HCT116 (cell line): ENCODE data around the gene DMD. TPM values are rescaled to one million over a fixed set of nuclear protein-coding genes. Genes with fewer than 3 reads are reported as not detected.

Experiments used
- ATAC-seq: fragments of 200-7000 bp; cut with Tn5 transposase; 2 replicates; pipeline ENCODE4 v1.9.1; 2020; ENCODE audit warnings: mild to moderate bottlenecking, moderate library complexity
- BruUV-seq: library from RNA; stranded (reverse); fragments of 400-500 nt; replicated peaks from 2 replicates; lab custom pipeline; 2021; lab: Mats Ljungman, UMichigan
- CTCF ChIA-PET: fragments of 300-600 bp; sonication (Branson Sonifier 250); formaldehyde crosslinking; loops from one replicate; lab custom pipeline; 2021; ENCODE audit warnings: antibody characterized with exemption; lab: Charles Lee
- POLR2A ChIA-PET: fragments of 300-600, 350-600 bp; sonication (Branson Sonifier 250); formaldehyde crosslinking; loops from one replicate; lab custom pipeline; 2021; ENCODE audit warnings: antibody characterized with exemption; lab: Charles Lee
- RAD21 ChIA-PET, 2 experiments: fragments of 300-600 bp; sonication (Branson Sonifier 250); formaldehyde crosslinking; loops; one replicate each; lab custom pipeline; 2023; ENCODE audit warnings: low total read pairs in 2 of 2; ENCODE audit not compliant: uncharacterized antibody in 2 of 2, unreplicated experiment in 2 of 2, low non-redundant PET in 1 of 2; lab: Charles Lee
- DNase-seq: peaks from one replicate; pipeline ENCODE4 v3.0.0-alpha.2; 2010; ENCODE audit warnings: low read depth, low spot score
- H2AFZ ChIP-seq: fragments of 200-600 bp; shearing (Covaris generic), sonication (generic); 2 replicates; pipeline ENCODE4 v1.6.1; 2017; ENCODE audit warnings: low read depth, mixed run types, mixed read lengths, antibody characterized with exemption, low read length; ENCODE audit not compliant: poor library complexity, severe bottlenecking
- H3K27ac ChIP-seq: 2 replicates; pipeline ENCODE4 v1.5.1; 2012; ENCODE audit warnings: low read depth, low read length
- H3K27me3 ChIP-seq: fragments of 200-600 bp; sonication (generic); 2 replicates; pipeline ENCODE4 v1.6.1; 2016; ENCODE audit warnings: mixed run types, low read length, mixed read lengths; ENCODE audit not compliant: insufficient read depth
- H3K36me3 ChIP-seq, 2 experiments: fragments of 200-500 bp in 1 of 2; fragments of 200-600 bp in 1 of 2; sonication (Bioruptor generic) in 1 of 2; sonication (generic) in 1 of 2; 2 replicates each; pipeline versions ENCODE4 v1.5.1 to v1.6.1; 2014 to 2016; ENCODE audit warnings: low read length in 2 of 2, inconsistent platforms in 1 of 2, mixed read lengths in 1 of 2, mixed run types in 1 of 2; ENCODE audit not compliant: insufficient read depth in 2 of 2, control insufficient read depth in 1 of 2
- H3K4me1 ChIP-seq, 2 experiments: fragments of 200-600 bp in 1 of 2; sonication (generic) in 1 of 2; 2 replicates each; pipeline versions ENCODE4 v1.5.1 to v1.6.1; 2012 to 2017; ENCODE audit warnings: low read length in 2 of 2, inconsistent platforms in 1 of 2, mild to moderate bottlenecking in 1 of 2, mixed read lengths in 1 of 2, mixed run types in 1 of 2, moderate library complexity in 1 of 2; ENCODE audit not compliant: insufficient read depth in 2 of 2, control insufficient read depth in 1 of 2
- H3K4me2 ChIP-seq: fragments of 200-600 bp; sonication (generic); 2 replicates; pipeline ENCODE4 v1.6.1; 2017; ENCODE audit warnings: mixed run types, low read length, mixed read lengths
- H3K4me3 ChIP-seq, 2 experiments: fragments of 200-600 bp in 1 of 2; sonication (generic) in 1 of 2; replicated peaks in 1 of 2; 2 replicates each; pipeline ENCODE4 v1.5.1; 2011 to 2016; ENCODE audit warnings: low read length in 2 of 2, control low read depth in 1 of 2, low read depth in 1 of 2, mild to moderate bottlenecking in 1 of 2, mixed read lengths in 1 of 2, mixed run types in 1 of 2
- H3K79me2 ChIP-seq: fragments of 200-600 bp; sonication (generic); 2 replicates; pipeline ENCODE4 v1.6.1; 2017; ENCODE audit warnings: mild to moderate bottlenecking, mixed run types, low read length, moderate library complexity, mixed read lengths; ENCODE audit not compliant: insufficient read depth
- H3K9ac ChIP-seq: fragments of 200-600 bp; sonication (generic); 2 replicates; pipeline ENCODE4 v1.6.1; 2016; ENCODE audit warnings: low read length, mixed read lengths
- H3K9me2 ChIP-seq: fragments of 200-600 bp; sonication (generic), shearing (Covaris generic); 2 replicates; pipeline ENCODE4 v1.6.1; 2017; ENCODE audit warnings: mixed run types, mild to moderate bottlenecking, moderate library complexity; ENCODE audit not compliant: insufficient read depth
- H3K9me3 ChIP-seq, 2 experiments: fragments of 200-500 bp in 1 of 2; fragments of 200-600 bp in 1 of 2; sonication (Bioruptor generic) in 1 of 2; sonication (generic) in 1 of 2; 2 replicates each; pipeline ENCODE4 v1.6.1; 2014 to 2017; ENCODE audit warnings: low read length in 2 of 2, mixed read lengths in 2 of 2, inconsistent platforms in 1 of 2, low read depth in 1 of 2, mild to moderate bottlenecking in 1 of 2, mixed run types in 1 of 2, moderate library complexity in 1 of 2; ENCODE audit not compliant: control insufficient read depth in 1 of 2, insufficient read depth in 1 of 2
- H4K20me1 ChIP-seq: fragments of 200-600 bp; sonication (generic), shearing (Covaris generic); 2 replicates; pipeline ENCODE4 v1.6.1; 2017; ENCODE audit warnings: mixed run types, mild to moderate bottlenecking, moderate library complexity; ENCODE audit not compliant: insufficient read depth
- CEBPB ChIP-seq: IDR thresholded peaks from 2 replicates; pipeline ENCODE4 v1.6.1; 2012; ENCODE audit warnings: low read depth
- EGR1 ChIP-seq: IDR thresholded peaks from 2 replicates; pipeline ENCODE4 v1.6.1; 2012; ENCODE audit warnings: low read depth
- FOSL1 ChIP-seq: IDR thresholded peaks from 2 replicates; pipeline ENCODE4 v1.6.1; 2012; ENCODE audit warnings: low read depth
- RAD21 ChIP-seq: IDR thresholded peaks from 2 replicates; pipeline ENCODE4 v1.6.1; 2012; ENCODE audit warnings: low read depth, mild to moderate bottlenecking
- SIN3A ChIP-seq: IDR thresholded peaks from 2 replicates; pipeline ENCODE4 v1.6.1; 2012; ENCODE audit warnings: low read depth
- SRF ChIP-seq: IDR thresholded peaks from 2 replicates; pipeline ENCODE4 v1.6.1; 2012; ENCODE audit warnings: low read depth
- TCF7L2 ChIP-seq: IDR thresholded peaks from 2 replicates; pipeline ENCODE4 v1.7.0; 2011; ENCODE audit warnings: borderline replicate concordance, inconsistent platforms; ENCODE audit not compliant: insufficient read depth, insufficient read length; ENCODE audit errors: extremely low read depth
- ZNF274 ChIP-seq: fragments of 200-500 bp; sonication (Bioruptor generic); IDR thresholded peaks from 2 replicates; pipeline ENCODE4 v1.6.1; 2014; ENCODE audit warnings: mild to moderate bottlenecking, low read depth, low read length, inconsistent platforms
- intact Hi-C: fragments of 100-400 bp; cut with micrococcal nuclease; formaldehyde crosslinking; loops from 2 replicates; pipeline ENCODE4 v1.10.0; 2022
- total RNA-seq: library from RNA; stranded (reverse); gene quantifications from one replicate; pipeline ENCODE4 v1.2.1, GENCODE V29; 2021; ENCODE audit not compliant: unreplicated experiment
- TF ChIP-seq, protein P1 (sequence below): IDR thresholded peaks from 2 replicates; pipeline ENCODE4 v1.6.1; 2012; ENCODE audit warnings: low read depth
- TF ChIP-seq, protein P2 (sequence below): IDR thresholded peaks from 2 replicates; pipeline ENCODE4 v1.6.1; 2011; ENCODE audit warnings: mild to moderate bottlenecking, low read length, moderate library complexity; ENCODE audit not compliant: insufficient replicate concordance; ENCODE audit errors: extremely low read depth

The DMD gene
- total RNA-seq, 1 experiment from 2014 or later: 0.05 TPM

DNA sequence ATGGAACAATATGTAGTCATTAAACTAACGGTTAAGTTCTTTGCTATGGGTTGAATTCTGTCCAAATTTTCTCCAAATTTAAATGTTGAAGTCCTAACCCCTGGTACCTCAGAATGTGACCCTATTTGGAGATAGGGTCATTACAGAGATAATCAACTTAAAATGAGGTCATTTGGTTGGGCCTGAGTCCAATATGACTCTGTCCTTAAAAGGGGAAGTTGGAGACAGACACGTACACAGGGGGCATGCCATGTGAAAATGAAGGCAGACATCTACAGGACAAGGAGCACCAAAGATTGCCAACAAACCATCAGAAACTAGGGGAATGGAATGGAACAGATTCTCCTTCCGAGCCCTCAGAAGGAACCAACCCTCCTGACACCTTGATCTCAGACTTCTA is 1647.6 kb downstream of the DMD start:
- Histone ChIP-seq H3K36me3 (no peaks in the 10 kb centered on the region), H3K9me3 (no peaks in the 10 kb centered on the region), H3K4me3 (no peak overlapping the region), H2AFZ (no peak overlapping the region), H3K4me1 (no peaks in the 10 kb centered on the region), H4K20me1 (no peaks in the 10 kb centered on the region), H3K4me2 (no peak overlapping the region), H3K27ac (no peak overlapping the region), H3K9ac (no peak overlapping the region), H3K9me2 (no peaks in the 10 kb centered on the region), H3K79me2 (no peaks in the 10 kb centered on the region), H3K27me3 (no peaks in the 10 kb centered on the region)
- no peak for ATAC-seq
- ChIA-PET RAD21 (no interaction called here), CTCF (no interaction called here), POLR2A (no interaction called here)
- TF ChIP-seq ZNF274: no peak
- TF ChIP-seq SRF: no peak
- no peak for TF ChIP-seq RAD21
- no peak for TF ChIP-seq TCF7L2
- TF ChIP-seq EGR1: no peak
- TF ChIP-seq, protein P1, sequence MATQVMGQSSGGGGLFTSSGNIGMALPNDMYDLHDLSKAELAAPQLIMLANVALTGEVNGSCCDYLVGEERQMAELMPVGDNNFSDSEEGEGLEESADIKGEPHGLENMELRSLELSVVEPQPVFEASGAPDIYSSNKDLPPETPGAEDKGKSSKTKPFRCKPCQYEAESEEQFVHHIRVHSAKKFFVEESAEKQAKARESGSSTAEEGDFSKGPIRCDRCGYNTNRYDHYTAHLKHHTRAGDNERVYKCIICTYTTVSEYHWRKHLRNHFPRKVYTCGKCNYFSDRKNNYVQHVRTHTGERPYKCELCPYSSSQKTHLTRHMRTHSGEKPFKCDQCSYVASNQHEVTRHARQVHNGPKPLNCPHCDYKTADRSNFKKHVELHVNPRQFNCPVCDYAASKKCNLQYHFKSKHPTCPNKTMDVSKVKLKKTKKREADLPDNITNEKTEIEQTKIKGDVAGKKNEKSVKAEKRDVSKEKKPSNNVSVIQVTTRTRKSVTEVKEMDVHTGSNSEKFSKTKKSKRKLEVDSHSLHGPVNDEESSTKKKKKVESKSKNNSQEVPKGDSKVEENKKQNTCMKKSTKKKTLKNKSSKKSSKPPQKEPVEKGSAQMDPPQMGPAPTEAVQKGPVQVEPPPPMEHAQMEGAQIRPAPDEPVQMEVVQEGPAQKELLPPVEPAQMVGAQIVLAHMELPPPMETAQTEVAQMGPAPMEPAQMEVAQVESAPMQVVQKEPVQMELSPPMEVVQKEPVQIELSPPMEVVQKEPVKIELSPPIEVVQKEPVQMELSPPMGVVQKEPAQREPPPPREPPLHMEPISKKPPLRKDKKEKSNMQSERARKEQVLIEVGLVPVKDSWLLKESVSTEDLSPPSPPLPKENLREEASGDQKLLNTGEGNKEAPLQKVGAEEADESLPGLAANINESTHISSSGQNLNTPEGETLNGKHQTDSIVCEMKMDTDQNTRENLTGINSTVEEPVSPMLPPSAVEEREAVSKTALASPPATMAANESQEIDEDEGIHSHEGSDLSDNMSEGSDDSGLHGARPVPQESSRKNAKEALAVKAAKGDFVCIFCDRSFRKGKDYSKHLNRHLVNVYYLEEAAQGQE: no peak
- intact Hi-C loops: no loop called here
- BruUV-seq: no TSS peak
- DNase-seq: no peak

DNA sequence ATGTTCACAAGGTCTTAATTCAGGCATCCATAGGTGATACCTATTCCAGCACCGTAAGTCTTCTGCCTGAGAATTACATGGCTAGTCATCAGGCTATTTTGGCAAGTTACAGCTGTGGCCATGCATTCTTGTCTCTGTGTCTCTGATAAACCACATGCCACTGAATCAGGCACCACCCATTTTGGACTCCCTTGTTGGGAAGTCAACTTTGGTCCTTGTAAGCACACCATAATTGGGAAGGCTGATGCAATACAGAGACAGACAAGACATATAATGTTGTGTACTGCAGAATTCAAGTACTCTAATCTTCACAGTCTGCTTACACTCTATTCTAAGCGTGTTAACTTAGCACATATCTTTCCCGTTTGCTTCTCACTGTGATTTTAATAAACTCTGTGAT is 1655.8 kb downstream of the DMD start:
- TF ChIP-seq SIN3A (no peak), EGR1 (no peak), CEBPB (no peak), FOSL1 (no peak)
- TF ChIP-seq, protein P2, sequence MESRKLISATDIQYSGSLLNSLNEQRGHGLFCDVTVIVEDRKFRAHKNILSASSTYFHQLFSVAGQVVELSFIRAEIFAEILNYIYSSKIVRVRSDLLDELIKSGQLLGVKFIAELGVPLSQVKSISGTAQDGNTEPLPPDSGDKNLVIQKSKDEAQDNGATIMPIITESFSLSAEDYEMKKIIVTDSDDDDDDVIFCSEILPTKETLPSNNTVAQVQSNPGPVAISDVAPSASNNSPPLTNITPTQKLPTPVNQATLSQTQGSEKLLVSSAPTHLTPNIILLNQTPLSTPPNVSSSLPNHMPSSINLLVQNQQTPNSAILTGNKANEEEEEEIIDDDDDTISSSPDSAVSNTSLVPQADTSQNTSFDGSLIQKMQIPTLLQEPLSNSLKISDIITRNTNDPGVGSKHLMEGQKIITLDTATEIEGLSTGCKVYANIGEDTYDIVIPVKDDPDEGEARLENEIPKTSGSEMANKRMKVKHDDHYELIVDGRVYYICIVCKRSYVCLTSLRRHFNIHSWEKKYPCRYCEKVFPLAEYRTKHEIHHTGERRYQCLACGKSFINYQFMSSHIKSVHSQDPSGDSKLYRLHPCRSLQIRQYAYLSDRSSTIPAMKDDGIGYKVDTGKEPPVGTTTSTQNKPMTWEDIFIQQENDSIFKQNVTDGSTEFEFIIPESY: no peak
- Histone ChIP-seq H2AFZ (no peak overlapping the region), H3K27ac (no peak overlapping the region), H3K27me3 (no peaks in the 10 kb centered on the region), H3K36me3 (no peaks in the 10 kb centered on the region), H3K79me2 (no peaks in the 10 kb centered on the region), H3K9ac (no peak overlapping the region), H3K4me3 (no peak overlapping the region), H3K4me1 (no peaks in the 10 kb centered on the region), H4K20me1 (no peaks in the 10 kb centered on the region), H3K9me2 (no peaks in the 10 kb centered on the region), H3K4me2 (no peak overlapping the region), H3K9me3 (no peaks in the 10 kb centered on the region)
- POLR2A ChIA-PET: no interaction called here
- BruUV-seq: no TSS peak
- RAD21 ChIA-PET: no interaction called here
- DNase-seq: no peak
- ATAC-seq: no peak
- intact Hi-C loops: no loop called here
- CTCF ChIA-PET: no interaction called here
